B cell (primary cell): ENCODE data around the gene ALX3.

Experiments used
- CTCF ChIP-seq: fragments of 200-600 bp; IDR thresholded peaks from one replicate; pipeline ENCODE4 v1.8.0; 2022; ENCODE audit warnings: antibody characterized with exemption, mild to moderate bottlenecking
- EZH2 ChIP-seq: IDR thresholded peaks from 2 replicates; pipeline ENCODE4 v1.6.1; 2012; ENCODE audit warnings: borderline replicate concordance, low read depth, mild to moderate bottlenecking, moderate library complexity, low read length; ENCODE audit not compliant: insufficient read depth, poor library complexity, severe bottlenecking

DNA sequence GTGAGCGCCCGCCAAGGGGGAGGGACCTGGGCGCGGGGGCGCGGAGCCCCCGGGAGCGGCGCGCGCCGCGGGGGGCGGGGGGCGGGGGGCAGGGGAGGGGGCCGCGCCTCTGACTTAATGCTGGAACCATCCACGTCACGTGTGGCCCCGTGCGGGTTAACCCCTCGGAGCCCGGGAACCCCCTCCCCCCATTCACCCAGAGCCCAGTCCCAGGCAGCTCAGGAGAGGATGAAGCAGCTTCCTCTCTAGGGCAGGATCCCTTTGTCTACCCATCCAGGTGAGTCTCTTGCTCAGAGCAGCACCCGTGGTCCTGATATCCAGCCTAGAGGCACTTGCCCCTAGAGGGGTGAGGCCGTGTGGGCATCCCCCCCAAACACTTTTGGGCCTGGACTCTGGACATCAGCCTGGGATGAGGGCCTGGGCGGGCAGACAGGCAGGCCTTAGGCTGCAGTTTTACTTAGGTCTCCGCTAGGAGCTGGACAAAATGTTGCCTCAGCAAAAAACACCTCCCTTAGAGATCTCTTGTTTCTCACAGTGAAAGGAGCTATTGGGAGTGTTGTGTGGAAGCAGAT lies at the start of gene ALX3:
- TF ChIP-seq CTCF, result no peak
- TF ChIP-seq EZH2, result no peak
